ENCODE measurements around the gene ZHX3.
A peak's percentile ranks its signal among the peaks of the same experiment; 100 is the strongest.
"Not testable (repeated sequence)": the region's sequence is repeated elsewhere in the genome, so short reads cannot be mapped to it uniquely, and the experiment has no call there.

ZHX3 gene

GRCh38 chr20:41145317-41145716 lies 172.2 kb downstream of the ZHX3 start:
- DNase-seq, result peak; percentile 21

- DNase-seq, result no peak
Measured at GRCh38 chr20:41143354-41143753, 174.2 kb downstream of the ZHX3 start.

- DNase-seq, result peak; percentile 77
Measured at GRCh38 chr20:41142919-41143318, 174.6 kb downstream of the ZHX3 start.

- DNase-seq, result peak; percentile 71
Measured at GRCh38 chr20:41142245-41142644, 175.3 kb downstream of the ZHX3 start.

- DNase-seq, result peak; percentile 70
Measured at GRCh38 chr20:41141153-41141815, 176.2 kb downstream of the ZHX3 start.

GRCh38 chr20:41140226-41141133 lies 177.1 kb downstream of the ZHX3 start:
- DNase-seq, result peak; percentile 71

GRCh38 chr20:41139227-41140093 lies 178.1 kb downstream of the ZHX3 start:
- peak; percentile 71 for DNase-seq

GRCh38 chr20:41138475-41139226 lies 178.9 kb downstream of the ZHX3 start:
- DNase-seq, result peak; percentile 79

GRCh38 chr20:41137614-41138474 lies 179.7 kb downstream of the ZHX3 start:
- peak; percentile 84 for DNase-seq

GRCh38 chr20:41136680-41137613 lies 180.6 kb downstream of the ZHX3 start, which contains the start of gene PLCG1:
PLCG1 (plus strand) TSS chr20:41137543; CDS start chr20:41137642, 99 bp downstream.
- peak; percentile 95 for DNase-seq

GRCh38 chr20:41135888-41136679 lies 181.4 kb downstream of the ZHX3 start:
- DNase-seq, result no peak

- DNase-seq, result peak; percentile 88
Measured at GRCh38 chr20:41135187-41135887, 182.2 kb downstream of the ZHX3 start.

- DNase-seq, result peak; percentile 60
Measured at GRCh38 chr20:41134362-41135186, 183.0 kb downstream of the ZHX3 start.

- peak; percentile 87 for DNase-seq
Measured at GRCh38 chr20:41133709-41134361, 183.7 kb downstream of the ZHX3 start.

GRCh38 chr20:41132388-41132775 lies 185.1 kb downstream of the ZHX3 start:
- not testable (repeated sequence) for DNase-seq

GRCh38 chr20:41131594-41132387 lies 185.7 kb downstream of the ZHX3 start:
- peak; percentile 47 for DNase-seq
